Esophagus squamous epithelium (tissue), 5 donors: Measurements from ENCODE around the gene TIMP2. TPM values are rescaled to one million over a fixed set of nuclear protein-coding genes. Genes with fewer than 3 reads are reported as not detected.

Experiments
- DNase-seq: peaks from one replicate; lab custom pipeline; 2025; lab: John Stamatoyannopoulos, UW
- H3K27ac ChIP-seq, 4 donors: fragments of 200-600 bp; sonication (generic); one replicate each; pipeline ENCODE4 v1.5.1; 2016 to 2019; ENCODE audit warnings: mild to moderate bottlenecking in 1 of 4
- H3K27me3 ChIP-seq, 4 donors: fragments of 200-600 bp; sonication (generic); 1 replicate in 3 of 4; 2 replicates in 1 of 4; pipeline versions ENCODE4 v1.5.1 to v1.6.0; 2017 to 2021; ENCODE audit warnings: antibody characterized with exemption in 1 of 4
- H3K36me3 ChIP-seq, 3 donors: fragments of 200-600 bp; sonication (generic); one replicate each; pipeline ENCODE4 v1.5.1; 2016 to 2019
- H3K4me1 ChIP-seq, 3 donors: fragments of 200-600 bp; sonication (generic); one replicate each; pipeline ENCODE4 v1.5.1; 2017 to 2019
- H3K4me3 ChIP-seq, 4 donors: fragments of 200-600 bp; sonication (generic); 1 replicate in 3 of 4; 2 replicates in 1 of 4; pipeline ENCODE4 v1.5.1; 2016 to 2019; ENCODE audit warnings: mild to moderate bottlenecking in 2 of 4, moderate library complexity in 1 of 4
- H3K9me3 ChIP-seq, 3 donors: fragments of 200-600 bp; sonication (generic); one replicate each; pipeline ENCODE4 v1.5.1; 2016 to 2019
- CTCF ChIP-seq, 6 experiments: fragments of 450-650 bp in 4 of 6; fragments of 200-600 bp in 2 of 6; sonication (generic) in 2 of 6; IDR thresholded peaks; one replicate each; pipeline ENCODE4 v1.5.1; 2016 to 2019; ENCODE audit warnings: antibody characterized with exemption in 6 of 6, mild to moderate bottlenecking in 4 of 6, moderate library complexity in 4 of 6
- POLR2A ChIP-seq, 4 donors: fragments of 450-650 bp; IDR thresholded peaks; one replicate each; pipeline ENCODE4 v1.6.1; 2017; ENCODE audit warnings: antibody characterized with exemption in 4 of 4, mild to moderate bottlenecking in 4 of 4, moderate library complexity in 3 of 4
- WGBS, 2 donors: methylation state at CpG; one replicate each; pipeline ENCODE4 v1.1.5; 2018; 5-methylcytosine and 5-hydroxymethylcytosine counted together
- intact Hi-C: fragments of 100-400 bp; cut with DNase I; formaldehyde crosslinking; loops from one replicate; pipeline ENCODE4 v1.15.0; 2022
- total RNA-seq, 4 donors: library from RNA; depleted of rRNA; stranded (reverse); fragments of >200 nt; gene quantifications; one replicate each; pipeline ENCODE4 v1.1.0, GENCODE V29; 2016
- donor health status: DM: yes; HTN: yes; CAD: no.

TIMP2 gene
- total RNA-seq, 4 donors from 2014 or later = 6.1 to 154 (median 28.2) TPM

- Histone ChIP-seq H3K36me3 (peaks cover 0 to 30% (median 0%) of the 10 kb centered on the region in 3 donors), H3K27me3 (no peaks in the 10 kb centered on the region), H3K4me1 (peaks cover 27 to 72% (median 28%) of the 10 kb centered on the region in 3 donors), H3K27ac (peak overlapping the region; percentile 21 to 93 (median 75)), H3K9me3 (no peaks in the 10 kb centered on the region), H3K4me3 (no peak overlapping the region)
- intact Hi-C loops = no loop called here
- DNase-seq = no peak
- 28 to 41% methylated on average over 4 to 7 of the region's 9 CpGs for WGBS, 2 donors
- TF ChIP-seq POLR2A (IDR thresholded peaks at IDR 0.05) (no peak), CTCF (IDR thresholded peaks at IDR 0.05) (no peak)
Measured at GRCh38 chr17:78875363-78876093, 49.7 kb downstream of the TIMP2 start.

GRCh38 chr17:78873519-78874340 lies 51.5 kb downstream of the TIMP2 start:
- DNase-seq = no peak
- peaks cover 12 to 58% (median 19%) of the 10 kb centered on the region in 3 donors for H3K4me1 ChIP-seq

GRCh38 chr17:78872486-78872885 lies 52.7 kb downstream of the TIMP2 start:
- H3K36me3 ChIP-seq = peaks cover 0 to 56% (median 0%) of the 10 kb centered on the region in 3 donors
- TF ChIP-seq CTCF (IDR thresholded peaks at IDR 0.05) (no peak), POLR2A (IDR thresholded peaks at IDR 0.05) (no peak)
- H3K4me3 ChIP-seq = no peak overlapping the region
- H3K4me1 ChIP-seq = peaks cover 9 to 54% (median 19%) of the 10 kb centered on the region in 3 donors
- H3K27me3 ChIP-seq = no peaks in the 10 kb centered on the region
- WGBS, 2 donors = 70 to 81% methylated on average over 4 to 6 of the region's 6 CpGs
- H3K9me3 ChIP-seq = no peaks in the 10 kb centered on the region
- no peak overlapping the region for H3K27ac ChIP-seq
- DNase-seq = no peak
- intact Hi-C loops = no loop called here

More at GRCh38 chr17:78873519-78874340, 51.5 kb downstream of the TIMP2 start:
- Histone ChIP-seq H3K27ac (peak overlapping the region in 3 of 4 donors; percentile 49 to 93 (median 91)), H3K36me3 (peaks cover 0 to 47% (median 0%) of the 10 kb centered on the region in 3 donors), H3K27me3 (no peaks in the 10 kb centered on the region), H3K4me3 (no peak overlapping the region), H3K9me3 (no peaks in the 10 kb centered on the region)
- no peak for TF ChIP-seq POLR2A (IDR thresholded peaks at IDR 0.05)
- no peak for TF ChIP-seq CTCF (IDR thresholded peaks at IDR 0.05)
- intact Hi-C loops = no loop called here
- 54 to 75% methylated on average over 10 to 14 of the region's 21 CpGs for WGBS, 2 donors

- H3K27ac ChIP-seq = no peak overlapping the region
- TF ChIP-seq CTCF (IDR thresholded peaks at IDR 0.05) = no peak
- TF ChIP-seq POLR2A (IDR thresholded peaks at IDR 0.05) = no peak
- peaks cover 4 to 52% (median 5%) of the 10 kb centered on the region in 3 donors for H3K4me1 ChIP-seq
- intact Hi-C loops = no loop called here
- peaks cover 0 to 56% (median 0%) of the 10 kb centered on the region in 3 donors for H3K36me3 ChIP-seq
- no peaks in the 10 kb centered on the region for H3K9me3 ChIP-seq
- DNase-seq = no peak
- no peaks in the 10 kb centered on the region for H3K27me3 ChIP-seq
- H3K4me3 ChIP-seq = no peak overlapping the region
- 78 to 90% methylated on average over 10 to 13 of the region's 15 CpGs for WGBS, 2 donors
Measured at GRCh38 chr17:78870621-78871020, 54.6 kb downstream of the TIMP2 start.
